Testis (tissue), 2 donors: ENCODE data around the gene LCE3E.

Experiments used
- POLR2A ChIP-seq: fragments of 450-650 bp; IDR thresholded peaks from one replicate; pipeline ENCODE4 v1.6.1; 2017; ENCODE audit warnings: antibody characterized with exemption, mild to moderate bottlenecking, moderate library complexity
- TF ChIP-seq, protein P1 (sequence below), 3 experiments: fragments of 450-650 bp in 2 of 3; fragments of 200-600 bp in 1 of 3; sonication (generic) in 1 of 3; IDR thresholded peaks; one replicate each; pipeline ENCODE4 v1.5.1; 2016 to 2019; ENCODE audit warnings: antibody characterized with exemption in 3 of 3, mild to moderate bottlenecking in 2 of 3, moderate library complexity in 1 of 3

DNA sequence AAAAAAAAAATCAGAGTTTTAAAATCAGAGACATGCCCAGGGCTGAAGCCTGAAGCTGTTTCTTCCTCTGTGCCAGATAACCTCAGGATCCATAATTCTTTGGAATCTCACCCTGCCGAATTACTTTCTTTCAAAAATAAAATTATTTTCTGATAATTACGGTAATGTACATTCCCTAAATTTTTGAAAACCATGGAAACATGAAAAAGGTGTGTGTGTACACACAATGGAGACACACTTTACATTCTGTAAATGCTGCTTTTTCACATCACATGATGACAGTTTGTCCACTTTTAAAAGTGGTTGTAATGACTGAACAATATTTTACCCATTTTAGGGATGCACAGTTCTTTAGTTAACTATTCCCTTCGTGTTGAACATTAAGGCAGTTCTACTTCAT, 30.8 kb downstream of the LCE3E start:
- TF ChIP-seq, protein P1, sequence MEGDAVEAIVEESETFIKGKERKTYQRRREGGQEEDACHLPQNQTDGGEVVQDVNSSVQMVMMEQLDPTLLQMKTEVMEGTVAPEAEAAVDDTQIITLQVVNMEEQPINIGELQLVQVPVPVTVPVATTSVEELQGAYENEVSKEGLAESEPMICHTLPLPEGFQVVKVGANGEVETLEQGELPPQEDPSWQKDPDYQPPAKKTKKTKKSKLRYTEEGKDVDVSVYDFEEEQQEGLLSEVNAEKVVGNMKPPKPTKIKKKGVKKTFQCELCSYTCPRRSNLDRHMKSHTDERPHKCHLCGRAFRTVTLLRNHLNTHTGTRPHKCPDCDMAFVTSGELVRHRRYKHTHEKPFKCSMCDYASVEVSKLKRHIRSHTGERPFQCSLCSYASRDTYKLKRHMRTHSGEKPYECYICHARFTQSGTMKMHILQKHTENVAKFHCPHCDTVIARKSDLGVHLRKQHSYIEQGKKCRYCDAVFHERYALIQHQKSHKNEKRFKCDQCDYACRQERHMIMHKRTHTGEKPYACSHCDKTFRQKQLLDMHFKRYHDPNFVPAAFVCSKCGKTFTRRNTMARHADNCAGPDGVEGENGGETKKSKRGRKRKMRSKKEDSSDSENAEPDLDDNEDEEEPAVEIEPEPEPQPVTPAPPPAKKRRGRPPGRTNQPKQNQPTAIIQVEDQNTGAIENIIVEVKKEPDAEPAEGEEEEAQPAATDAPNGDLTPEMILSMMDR (IDR thresholded peaks at IDR 0.05): no peak
- TF ChIP-seq POLR2A: no peak
